SK-N-SH (cell line): Measurements from ENCODE around the gene REEP1.

Source experiments
- FOXJ3 ChIP-seq: sonication (generic); formaldehyde crosslinking; IDR thresholded peaks from 2 replicates; pipeline ENCODE4 v1.5.1; 2020; ENCODE audit warnings: mild to moderate bottlenecking, missing genetic modification reagents
- GATA2 ChIP-seq: sonication (generic); formaldehyde crosslinking; IDR thresholded peaks from 2 replicates; pipeline ENCODE4 v1.5.0; 2020; ENCODE audit warnings: mild to moderate bottlenecking, missing genetic modification reagents
- MEF2A ChIP-seq: IDR thresholded peaks from 2 replicates; pipeline ENCODE4 v1.4.0; 2012; ENCODE audit warnings: low read depth, borderline replicate concordance
- MXI1 ChIP-seq: IDR thresholded peaks from 2 replicates; pipeline ENCODE4 v1.6.1; 2012; ENCODE audit warnings: mild to moderate bottlenecking, low read depth, low read length, improper control_type of control experiment
- POLR2AphosphoS5 ChIP-seq: IDR thresholded peaks from 2 replicates; pipeline ENCODE4 v1.6.1; 2012; ENCODE audit warnings: low read depth, low read length
- RXRA ChIP-seq: IDR thresholded peaks from 2 replicates; pipeline ENCODE4 v1.4.0; 2012; ENCODE audit warnings: low read depth, mild to moderate bottlenecking, borderline replicate concordance
- YY1 ChIP-seq: IDR thresholded peaks from 2 replicates; pipeline ENCODE4 v1.4.0; 2012; ENCODE audit warnings: low read depth, mild to moderate bottlenecking
- TF ChIP-seq, protein P1 (sequence below): fragments of 200-600 bp; sonication (generic); IDR thresholded peaks from 2 replicates; pipeline ENCODE4 v1.6.1; 2017; ENCODE audit warnings: antibody characterized with exemption, mild to moderate bottlenecking, moderate library complexity
- TF ChIP-seq, protein P2 (sequence below): IDR thresholded peaks from 2 replicates; pipeline ENCODE4 v1.6.1; 2012; ENCODE audit warnings: mild to moderate bottlenecking, low read depth, low read length, moderate library complexity

DNA sequence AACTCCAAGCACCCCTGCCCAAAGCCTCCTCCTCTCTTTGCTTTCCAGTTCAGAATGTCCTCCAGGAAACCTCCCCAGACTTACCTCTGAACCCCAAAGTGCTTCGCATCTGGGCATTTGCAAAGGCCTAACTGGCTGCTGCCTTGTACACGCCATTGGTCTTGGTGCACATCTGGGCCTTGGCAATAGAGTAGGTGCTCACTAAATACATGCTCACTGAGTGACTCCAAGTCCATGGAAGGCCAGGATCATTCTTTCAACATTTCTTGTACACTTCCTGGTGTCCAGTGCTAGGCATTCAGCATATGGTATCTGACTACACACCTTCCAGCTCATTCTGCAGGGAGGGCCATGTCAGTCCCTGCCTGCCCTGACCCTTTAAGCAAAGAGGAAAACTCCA is 109.7 kb downstream of the REEP1 start:
- TF ChIP-seq, protein P1, sequence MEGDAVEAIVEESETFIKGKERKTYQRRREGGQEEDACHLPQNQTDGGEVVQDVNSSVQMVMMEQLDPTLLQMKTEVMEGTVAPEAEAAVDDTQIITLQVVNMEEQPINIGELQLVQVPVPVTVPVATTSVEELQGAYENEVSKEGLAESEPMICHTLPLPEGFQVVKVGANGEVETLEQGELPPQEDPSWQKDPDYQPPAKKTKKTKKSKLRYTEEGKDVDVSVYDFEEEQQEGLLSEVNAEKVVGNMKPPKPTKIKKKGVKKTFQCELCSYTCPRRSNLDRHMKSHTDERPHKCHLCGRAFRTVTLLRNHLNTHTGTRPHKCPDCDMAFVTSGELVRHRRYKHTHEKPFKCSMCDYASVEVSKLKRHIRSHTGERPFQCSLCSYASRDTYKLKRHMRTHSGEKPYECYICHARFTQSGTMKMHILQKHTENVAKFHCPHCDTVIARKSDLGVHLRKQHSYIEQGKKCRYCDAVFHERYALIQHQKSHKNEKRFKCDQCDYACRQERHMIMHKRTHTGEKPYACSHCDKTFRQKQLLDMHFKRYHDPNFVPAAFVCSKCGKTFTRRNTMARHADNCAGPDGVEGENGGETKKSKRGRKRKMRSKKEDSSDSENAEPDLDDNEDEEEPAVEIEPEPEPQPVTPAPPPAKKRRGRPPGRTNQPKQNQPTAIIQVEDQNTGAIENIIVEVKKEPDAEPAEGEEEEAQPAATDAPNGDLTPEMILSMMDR: no peak
- no peak for TF ChIP-seq POLR2AphosphoS5
- TF ChIP-seq FOXJ3 (CRISPR knock-in tag): no peak
- TF ChIP-seq GATA2 (CRISPR knock-in tag): no peak
- no peak for TF ChIP-seq MXI1
- TF ChIP-seq RXRA: no peak
- no peak for TF ChIP-seq MEF2A
- TF ChIP-seq, protein P2, sequence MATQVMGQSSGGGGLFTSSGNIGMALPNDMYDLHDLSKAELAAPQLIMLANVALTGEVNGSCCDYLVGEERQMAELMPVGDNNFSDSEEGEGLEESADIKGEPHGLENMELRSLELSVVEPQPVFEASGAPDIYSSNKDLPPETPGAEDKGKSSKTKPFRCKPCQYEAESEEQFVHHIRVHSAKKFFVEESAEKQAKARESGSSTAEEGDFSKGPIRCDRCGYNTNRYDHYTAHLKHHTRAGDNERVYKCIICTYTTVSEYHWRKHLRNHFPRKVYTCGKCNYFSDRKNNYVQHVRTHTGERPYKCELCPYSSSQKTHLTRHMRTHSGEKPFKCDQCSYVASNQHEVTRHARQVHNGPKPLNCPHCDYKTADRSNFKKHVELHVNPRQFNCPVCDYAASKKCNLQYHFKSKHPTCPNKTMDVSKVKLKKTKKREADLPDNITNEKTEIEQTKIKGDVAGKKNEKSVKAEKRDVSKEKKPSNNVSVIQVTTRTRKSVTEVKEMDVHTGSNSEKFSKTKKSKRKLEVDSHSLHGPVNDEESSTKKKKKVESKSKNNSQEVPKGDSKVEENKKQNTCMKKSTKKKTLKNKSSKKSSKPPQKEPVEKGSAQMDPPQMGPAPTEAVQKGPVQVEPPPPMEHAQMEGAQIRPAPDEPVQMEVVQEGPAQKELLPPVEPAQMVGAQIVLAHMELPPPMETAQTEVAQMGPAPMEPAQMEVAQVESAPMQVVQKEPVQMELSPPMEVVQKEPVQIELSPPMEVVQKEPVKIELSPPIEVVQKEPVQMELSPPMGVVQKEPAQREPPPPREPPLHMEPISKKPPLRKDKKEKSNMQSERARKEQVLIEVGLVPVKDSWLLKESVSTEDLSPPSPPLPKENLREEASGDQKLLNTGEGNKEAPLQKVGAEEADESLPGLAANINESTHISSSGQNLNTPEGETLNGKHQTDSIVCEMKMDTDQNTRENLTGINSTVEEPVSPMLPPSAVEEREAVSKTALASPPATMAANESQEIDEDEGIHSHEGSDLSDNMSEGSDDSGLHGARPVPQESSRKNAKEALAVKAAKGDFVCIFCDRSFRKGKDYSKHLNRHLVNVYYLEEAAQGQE: no peak
- no peak for TF ChIP-seq YY1
